HCT116 (cell line): ENCODE measurements around the gene GRK2.

Experiments used
- EZH2 ChIP-seq: fragments of 200-600 bp; sonication (generic); IDR thresholded peaks from 2 replicates; pipeline ENCODE4 v1.6.1; 2017; ENCODE audit warnings: antibody characterized with exemption, mixed run types
- RAD21 ChIP-seq: IDR thresholded peaks from 2 replicates; pipeline ENCODE4 v1.6.1; 2012; ENCODE audit warnings: low read depth, mild to moderate bottlenecking
- TF ChIP-seq, protein P1 (sequence below): IDR thresholded peaks from 2 replicates; pipeline ENCODE4 v1.6.1; 2012; ENCODE audit warnings: low read depth

DNA sequence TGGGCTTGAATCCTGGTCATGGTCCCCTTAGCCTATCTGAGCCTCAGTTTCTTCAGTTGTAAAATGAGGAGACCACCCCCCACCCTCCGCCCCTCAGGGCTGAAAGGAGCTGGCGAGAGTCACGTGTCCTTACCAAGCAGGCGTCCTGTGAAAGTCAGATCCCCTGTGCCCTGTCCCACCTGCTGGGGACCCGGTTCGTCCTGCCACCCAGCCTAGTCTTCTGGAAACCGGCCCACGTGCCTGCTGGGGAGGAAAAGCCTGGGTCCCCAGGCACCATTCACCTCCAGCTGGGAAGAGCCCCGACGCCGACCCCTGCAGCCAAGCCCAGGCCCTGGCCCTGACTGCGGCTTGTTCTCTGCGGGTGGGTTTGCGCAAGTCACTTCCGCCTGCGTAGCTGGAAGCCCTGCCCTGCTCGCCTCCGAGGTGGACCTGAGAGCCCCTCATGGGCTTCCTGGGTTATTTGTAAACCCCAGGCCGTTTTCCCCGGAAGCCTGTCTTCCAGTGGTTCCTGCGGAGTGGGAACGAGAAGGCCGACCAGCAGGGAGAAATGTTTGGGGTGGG lies 36.4 kb downstream of the GRK2 start:
- TF ChIP-seq RAD21 (no peak), EZH2 (no peak)
- TF ChIP-seq, protein P1, sequence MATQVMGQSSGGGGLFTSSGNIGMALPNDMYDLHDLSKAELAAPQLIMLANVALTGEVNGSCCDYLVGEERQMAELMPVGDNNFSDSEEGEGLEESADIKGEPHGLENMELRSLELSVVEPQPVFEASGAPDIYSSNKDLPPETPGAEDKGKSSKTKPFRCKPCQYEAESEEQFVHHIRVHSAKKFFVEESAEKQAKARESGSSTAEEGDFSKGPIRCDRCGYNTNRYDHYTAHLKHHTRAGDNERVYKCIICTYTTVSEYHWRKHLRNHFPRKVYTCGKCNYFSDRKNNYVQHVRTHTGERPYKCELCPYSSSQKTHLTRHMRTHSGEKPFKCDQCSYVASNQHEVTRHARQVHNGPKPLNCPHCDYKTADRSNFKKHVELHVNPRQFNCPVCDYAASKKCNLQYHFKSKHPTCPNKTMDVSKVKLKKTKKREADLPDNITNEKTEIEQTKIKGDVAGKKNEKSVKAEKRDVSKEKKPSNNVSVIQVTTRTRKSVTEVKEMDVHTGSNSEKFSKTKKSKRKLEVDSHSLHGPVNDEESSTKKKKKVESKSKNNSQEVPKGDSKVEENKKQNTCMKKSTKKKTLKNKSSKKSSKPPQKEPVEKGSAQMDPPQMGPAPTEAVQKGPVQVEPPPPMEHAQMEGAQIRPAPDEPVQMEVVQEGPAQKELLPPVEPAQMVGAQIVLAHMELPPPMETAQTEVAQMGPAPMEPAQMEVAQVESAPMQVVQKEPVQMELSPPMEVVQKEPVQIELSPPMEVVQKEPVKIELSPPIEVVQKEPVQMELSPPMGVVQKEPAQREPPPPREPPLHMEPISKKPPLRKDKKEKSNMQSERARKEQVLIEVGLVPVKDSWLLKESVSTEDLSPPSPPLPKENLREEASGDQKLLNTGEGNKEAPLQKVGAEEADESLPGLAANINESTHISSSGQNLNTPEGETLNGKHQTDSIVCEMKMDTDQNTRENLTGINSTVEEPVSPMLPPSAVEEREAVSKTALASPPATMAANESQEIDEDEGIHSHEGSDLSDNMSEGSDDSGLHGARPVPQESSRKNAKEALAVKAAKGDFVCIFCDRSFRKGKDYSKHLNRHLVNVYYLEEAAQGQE, result no peak
